Uterus (tissue), 4 donors: Measurements from ENCODE around the gene ZAP70. TPM values are rescaled to one million over a fixed set of nuclear protein-coding genes. Genes with fewer than 3 reads are reported as not detected.

Source experiments
- DNase-seq, 2 donors: peaks; one replicate each; pipeline ENCODE4 v3.0.0-alpha.2; 2019 to 2020
- H3K27ac ChIP-seq, 2 donors: fragments of 200-600 bp; sonication (generic); 1 replicate in 1 of 2; 2 replicates in 1 of 2; pipeline ENCODE4 v1.5.1; 2016 to 2018
- H3K27me3 ChIP-seq, 2 donors: fragments of 200-600 bp; sonication (generic); one replicate each; pipeline ENCODE4 v1.5.1; 2018 to 2019; ENCODE audit warnings: control low read depth in 1 of 2
- H3K36me3 ChIP-seq, 2 donors: fragments of 200-600 bp; sonication (generic); one replicate each; pipeline ENCODE4 v1.5.1; 2019; ENCODE audit warnings: control low read depth in 1 of 2
- H3K4me1 ChIP-seq, 2 donors: fragments of 200-600 bp; sonication (generic); one replicate each; pipeline ENCODE4 v1.5.1; 2018 to 2019; ENCODE audit warnings: control low read depth in 1 of 2
- H3K4me3 ChIP-seq, 2 donors: fragments of 200-600 bp; sonication (generic); 1 replicate in 1 of 2; 2 replicates in 1 of 2; pipeline ENCODE4 v1.5.1; 2018 to 2019; ENCODE audit warnings: mild to moderate bottlenecking in 1 of 2
- H3K9me3 ChIP-seq, 2 donors: fragments of 200-600 bp; sonication (generic); one replicate each; pipeline ENCODE4 v1.5.1; 2019; ENCODE audit warnings: control low read depth in 1 of 2
- POLR2A ChIP-seq, 2 donors: fragments of 450-650 bp; IDR thresholded peaks; one replicate each; pipeline ENCODE4 v1.6.1; 2016; ENCODE audit warnings: antibody characterized with exemption in 2 of 2, mild to moderate bottlenecking in 1 of 2, moderate library complexity in 1 of 2
- intact Hi-C: fragments of 100-400 bp; cut with DNase I; formaldehyde crosslinking; loops from one replicate; pipeline ENCODE4 v1.15.1; 2023; ENCODE audit warnings: low total_unique reads
- total RNA-seq, 4 donors: library from RNA; depleted of rRNA in 3 of 4; stranded (reverse); fragments of >200 nt in 3 of 4; gene quantifications; one replicate each; pipeline versions ENCODE4 v1.1.0 to v1.2.4, GENCODE V29; 2014 to 2023
- TF ChIP-seq, protein P1 (sequence below), 4 experiments: fragments of 200-600 bp in 2 of 4; fragments of 450-650 bp in 2 of 4; sonication (generic) in 2 of 4; IDR thresholded peaks; one replicate each; pipeline ENCODE4 v1.5.1; 2016 to 2019; ENCODE audit warnings: antibody characterized with exemption in 4 of 4, mild to moderate bottlenecking in 2 of 4, moderate library complexity in 1 of 4
- donor health status: DM: yes; HTN: yes; CAD: no.

ZAP70 gene
- total RNA-seq, 4 donors from 2014 or later: 3.3 to 11.2 (median 5.1) TPM

DNA sequence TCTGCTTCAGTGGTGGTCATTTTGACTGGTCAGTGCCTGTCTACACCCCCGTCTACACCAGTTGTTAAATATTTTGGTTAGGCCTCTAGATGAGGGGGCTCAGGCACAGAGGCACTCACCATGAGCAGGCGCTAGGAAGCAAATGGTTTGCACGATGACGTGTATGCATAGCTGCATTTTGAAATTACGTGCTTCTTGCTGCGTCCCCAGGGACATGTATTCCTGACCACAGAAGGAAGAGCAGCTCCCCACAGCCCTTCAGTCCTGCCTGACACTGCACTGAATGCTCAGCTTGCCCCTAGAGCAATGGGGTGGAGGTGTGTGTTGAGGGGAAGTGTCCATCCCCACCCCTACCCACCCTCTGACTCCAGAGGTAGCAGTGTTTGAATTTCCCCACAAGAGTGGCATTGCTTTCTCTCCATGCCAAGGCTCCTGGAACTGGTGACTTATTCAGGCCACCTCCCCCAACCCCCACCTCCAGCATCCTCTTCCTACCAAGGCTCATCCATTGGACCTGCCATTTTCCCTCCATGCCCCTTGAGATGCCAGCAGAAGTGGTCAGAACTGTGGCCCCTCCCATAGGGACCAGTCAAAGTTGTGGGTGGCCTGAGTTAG lies 11.4 kb upstream of the ZAP70 start:
- Histone ChIP-seq H3K4me1 (no peaks in the 10 kb centered on the region), H3K9me3 (no peaks in the 10 kb centered on the region), H3K36me3 (no peaks in the 10 kb centered on the region), H3K27ac (no peak overlapping the region), H3K4me3 (no peak overlapping the region), H3K27me3 (no peaks in the 10 kb centered on the region)
- TF ChIP-seq POLR2A (IDR thresholded peaks at IDR 0.05): no peak
- TF ChIP-seq, protein P1, sequence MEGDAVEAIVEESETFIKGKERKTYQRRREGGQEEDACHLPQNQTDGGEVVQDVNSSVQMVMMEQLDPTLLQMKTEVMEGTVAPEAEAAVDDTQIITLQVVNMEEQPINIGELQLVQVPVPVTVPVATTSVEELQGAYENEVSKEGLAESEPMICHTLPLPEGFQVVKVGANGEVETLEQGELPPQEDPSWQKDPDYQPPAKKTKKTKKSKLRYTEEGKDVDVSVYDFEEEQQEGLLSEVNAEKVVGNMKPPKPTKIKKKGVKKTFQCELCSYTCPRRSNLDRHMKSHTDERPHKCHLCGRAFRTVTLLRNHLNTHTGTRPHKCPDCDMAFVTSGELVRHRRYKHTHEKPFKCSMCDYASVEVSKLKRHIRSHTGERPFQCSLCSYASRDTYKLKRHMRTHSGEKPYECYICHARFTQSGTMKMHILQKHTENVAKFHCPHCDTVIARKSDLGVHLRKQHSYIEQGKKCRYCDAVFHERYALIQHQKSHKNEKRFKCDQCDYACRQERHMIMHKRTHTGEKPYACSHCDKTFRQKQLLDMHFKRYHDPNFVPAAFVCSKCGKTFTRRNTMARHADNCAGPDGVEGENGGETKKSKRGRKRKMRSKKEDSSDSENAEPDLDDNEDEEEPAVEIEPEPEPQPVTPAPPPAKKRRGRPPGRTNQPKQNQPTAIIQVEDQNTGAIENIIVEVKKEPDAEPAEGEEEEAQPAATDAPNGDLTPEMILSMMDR (IDR thresholded peaks at IDR 0.05): no peak
- DNase-seq: no peak
- intact Hi-C loops: no loop called here

DNA sequence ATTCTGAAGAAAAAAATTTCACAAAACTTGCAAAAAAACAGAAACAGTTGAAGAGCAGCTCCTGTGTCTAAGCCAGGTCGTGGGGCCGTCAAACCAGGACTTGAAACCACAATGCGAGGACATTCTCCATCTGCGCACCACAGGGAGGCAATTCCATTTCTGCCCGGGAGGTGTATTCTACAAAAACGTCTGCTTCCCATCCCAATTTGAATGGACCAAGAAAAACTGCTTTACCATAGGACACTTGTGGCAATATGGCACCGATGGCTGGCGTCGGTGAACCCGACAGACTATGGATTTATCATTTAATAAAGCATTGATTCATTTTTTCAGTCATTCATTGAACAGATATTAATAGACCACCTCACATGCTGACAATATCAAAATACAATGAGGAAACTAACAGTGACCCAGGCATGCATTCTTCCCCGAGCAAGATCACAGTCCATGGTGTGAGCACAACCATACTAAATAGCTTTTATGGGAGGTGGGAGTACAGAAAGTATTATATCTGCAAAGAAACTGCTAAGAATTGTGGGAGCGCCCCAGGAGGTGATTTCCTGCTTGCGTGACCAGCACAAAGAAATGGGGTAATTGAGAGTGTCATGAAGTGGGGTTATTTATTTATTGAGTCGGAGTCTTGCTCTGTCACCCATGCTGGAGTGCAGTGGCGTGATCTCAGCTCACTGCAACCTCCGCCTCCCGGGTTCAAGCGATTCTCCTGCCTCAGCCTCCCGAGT lies 10.5 kb upstream of the ZAP70 start:
- Histone ChIP-seq H3K36me3 (no peaks in the 10 kb centered on the region), H3K27ac (no peak overlapping the region), H3K4me1 (no peaks in the 10 kb centered on the region), H3K9me3 (no peaks in the 10 kb centered on the region), H3K27me3 (no peaks in the 10 kb centered on the region), H3K4me3 (no peak overlapping the region)
- intact Hi-C loops: no loop called here
- no peak for DNase-seq
- TF ChIP-seq, protein P1 (IDR thresholded peaks at IDR 0.05): no peak
- no peak for TF ChIP-seq POLR2A (IDR thresholded peaks at IDR 0.05)

DNA sequence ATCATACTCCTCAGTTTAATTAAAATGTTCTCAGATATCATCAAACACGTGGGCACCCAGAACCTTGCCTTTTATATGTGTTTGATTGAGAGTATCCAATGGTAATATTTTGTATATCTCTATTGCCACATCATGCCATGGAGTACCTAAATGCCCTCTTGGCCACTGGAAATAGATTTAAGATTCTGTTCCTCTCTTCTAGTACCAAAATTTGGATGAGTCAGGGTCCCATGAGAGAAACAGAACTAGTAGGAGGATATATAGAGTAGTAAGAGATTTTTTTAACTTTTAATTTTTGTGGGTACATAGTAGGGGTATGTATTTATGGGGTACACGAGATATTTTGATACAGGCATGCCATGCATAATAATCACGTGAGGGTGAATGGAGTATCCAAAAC lies 9.6 kb upstream of the ZAP70 start:
- Histone ChIP-seq H3K27ac (no peak overlapping the region), H3K36me3 (no peaks in the 10 kb centered on the region), H3K27me3 (no peaks in the 10 kb centered on the region), H3K4me1 (no peaks in the 10 kb centered on the region), H3K4me3 (no peak overlapping the region), H3K9me3 (no peaks in the 10 kb centered on the region)
- no peak for DNase-seq
- TF ChIP-seq, protein P1 (IDR thresholded peaks at IDR 0.05): no peak
- TF ChIP-seq POLR2A (IDR thresholded peaks at IDR 0.05): no peak
- intact Hi-C loops: no loop called here

DNA sequence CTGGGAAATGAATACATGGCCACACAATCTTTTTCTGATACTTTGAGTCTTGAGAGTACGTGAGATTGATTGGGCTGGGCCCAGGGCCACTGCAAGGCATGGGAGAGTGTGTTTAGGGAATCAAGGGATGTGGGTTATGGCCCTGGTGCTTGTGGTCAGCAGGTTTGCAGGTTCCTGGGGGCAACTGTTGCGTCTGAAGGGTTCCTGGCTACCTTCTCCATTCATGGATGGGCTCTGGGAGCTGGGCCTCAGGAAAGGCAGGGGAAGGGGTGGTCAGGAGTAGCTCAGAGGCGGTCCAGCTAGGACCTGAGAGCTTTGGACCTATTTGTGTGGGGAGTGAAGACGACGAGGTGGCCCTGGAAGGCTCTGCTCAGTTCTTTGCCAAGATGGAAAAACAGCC lies 8.4 kb upstream of the ZAP70 start:
- TF ChIP-seq, protein P1 (IDR thresholded peaks at IDR 0.05): no peak
- no peak for TF ChIP-seq POLR2A (IDR thresholded peaks at IDR 0.05)
- no peaks in the 10 kb centered on the region for H3K36me3 ChIP-seq
- no peaks in the 10 kb centered on the region for H3K27me3 ChIP-seq
- no peaks in the 10 kb centered on the region for H3K4me1 ChIP-seq
- intact Hi-C loops: no loop called here
- no peak overlapping the region for H3K4me3 ChIP-seq
- DNase-seq: no peak
- no peaks in the 10 kb centered on the region for H3K9me3 ChIP-seq
- no peak overlapping the region for H3K27ac ChIP-seq

DNA sequence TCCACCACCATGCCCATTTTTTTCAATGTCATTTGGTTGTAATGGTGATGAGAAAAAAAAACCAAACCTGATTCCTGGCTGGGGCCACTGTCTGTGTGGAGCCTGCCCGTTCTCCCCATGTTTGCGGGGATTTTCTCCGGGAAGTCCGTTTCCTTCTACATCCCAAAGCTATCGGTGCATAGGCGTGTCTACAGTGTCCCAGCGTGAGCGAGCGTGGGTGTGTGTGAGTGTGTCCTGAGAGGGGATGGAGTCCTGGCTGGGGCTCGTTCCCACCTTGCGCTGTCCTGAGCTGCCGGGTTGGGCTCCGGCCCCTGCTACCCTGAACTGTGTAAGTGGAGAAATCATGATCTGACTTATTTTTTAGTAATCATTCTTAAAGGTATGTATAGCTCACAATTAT lies 7.3 kb upstream of the ZAP70 start:
- intact Hi-C loops: no loop called here
- no peak for DNase-seq
- Histone ChIP-seq H3K9me3 (no peaks in the 10 kb centered on the region), H3K4me3 (no peak overlapping the region), H3K27ac (no peak overlapping the region), H3K36me3 (no peaks in the 10 kb centered on the region), H3K27me3 (no peaks in the 10 kb centered on the region), H3K4me1 (no peaks in the 10 kb centered on the region)
- TF ChIP-seq, protein P1 (IDR thresholded peaks at IDR 0.05): no peak
- no peak for TF ChIP-seq POLR2A (IDR thresholded peaks at IDR 0.05)
